Measurements from ENCODE around the gene C3orf18.

DNA sequence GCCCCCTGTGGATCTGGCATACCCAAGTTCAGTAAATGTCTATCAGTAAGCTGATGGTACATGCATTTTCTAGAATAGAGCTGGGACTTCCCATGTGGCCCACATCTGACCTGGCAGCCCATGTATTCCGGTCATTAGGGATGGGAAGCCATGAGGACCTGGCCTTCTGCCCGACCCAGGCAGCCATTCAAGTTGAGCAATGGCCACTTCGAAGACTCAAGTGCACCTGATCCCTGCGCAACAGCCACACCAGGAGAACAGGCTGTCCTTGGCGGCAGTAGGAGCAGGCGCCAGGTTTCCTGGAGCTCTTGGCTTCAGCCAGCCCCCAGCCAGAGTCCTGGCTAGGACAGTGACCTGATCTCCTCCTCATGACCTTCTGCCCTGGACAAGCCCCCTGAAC is 16.4 kb upstream of the C3orf18 start:
- no peak for TF ChIP-seq PAX5 (IDR thresholded peaks at IDR 0.05; ENCODE audit: insufficient read depth, low read length, severe bottlenecking)
- TF ChIP-seq POLR2AphosphoS5 (IDR thresholded peaks at IDR 0.05; ENCODE audit: low read depth, low read length), result no peak
- TF ChIP-seq POLR2A (IDR thresholded peaks at IDR 0.05; ENCODE audit: low read depth, low read length), result no peak
- TF ChIP-seq TAF1 (IDR thresholded peaks at IDR 0.05; ENCODE audit: low read depth, low read length), result no peak
- no peak for TF ChIP-seq POU2F2 (IDR thresholded peaks at IDR 0.05; ENCODE audit: low read depth, low read length)

Measured in GM12891 (cell line).